Lower leg skin (tissue), 3 donors: ENCODE data around the gene ST3GAL4.

ENCODE experiments used
- POLR2A ChIP-seq, 2 donors: fragments of 450-650 bp; IDR thresholded peaks; one replicate each; pipeline ENCODE4 v1.6.1; 2016 to 2017; ENCODE audit warnings: antibody characterized with exemption in 2 of 2, mild to moderate bottlenecking in 1 of 2, moderate library complexity in 1 of 2
- TF ChIP-seq, protein P1 (sequence below), 3 donors: fragments of 450-650 bp; IDR thresholded peaks; one replicate each; pipeline ENCODE4 v1.5.1; 2016; ENCODE audit warnings: antibody characterized with exemption in 3 of 3, mild to moderate bottlenecking in 3 of 3, moderate library complexity in 2 of 3

DNA sequence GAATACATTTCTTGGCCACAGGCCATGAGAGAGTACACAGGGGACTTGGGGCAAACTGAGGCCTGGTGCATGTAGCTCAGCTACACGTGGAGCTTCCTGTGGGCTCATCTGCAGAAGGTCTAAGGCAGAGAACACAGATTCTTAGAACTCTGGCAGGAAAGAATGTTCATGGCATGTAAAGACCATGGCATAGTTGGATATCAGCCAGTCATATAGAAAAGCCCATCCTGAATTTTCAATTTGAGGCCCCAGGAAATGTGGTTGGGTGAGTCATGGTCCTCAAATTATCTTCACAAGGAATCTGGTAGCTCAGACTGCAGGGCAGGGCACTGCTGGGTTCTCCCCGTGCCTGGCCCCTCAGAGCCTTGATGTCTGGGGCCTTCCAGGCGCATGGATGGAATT, 13.7 kb upstream of the ST3GAL4 start:
- TF ChIP-seq, protein P1, sequence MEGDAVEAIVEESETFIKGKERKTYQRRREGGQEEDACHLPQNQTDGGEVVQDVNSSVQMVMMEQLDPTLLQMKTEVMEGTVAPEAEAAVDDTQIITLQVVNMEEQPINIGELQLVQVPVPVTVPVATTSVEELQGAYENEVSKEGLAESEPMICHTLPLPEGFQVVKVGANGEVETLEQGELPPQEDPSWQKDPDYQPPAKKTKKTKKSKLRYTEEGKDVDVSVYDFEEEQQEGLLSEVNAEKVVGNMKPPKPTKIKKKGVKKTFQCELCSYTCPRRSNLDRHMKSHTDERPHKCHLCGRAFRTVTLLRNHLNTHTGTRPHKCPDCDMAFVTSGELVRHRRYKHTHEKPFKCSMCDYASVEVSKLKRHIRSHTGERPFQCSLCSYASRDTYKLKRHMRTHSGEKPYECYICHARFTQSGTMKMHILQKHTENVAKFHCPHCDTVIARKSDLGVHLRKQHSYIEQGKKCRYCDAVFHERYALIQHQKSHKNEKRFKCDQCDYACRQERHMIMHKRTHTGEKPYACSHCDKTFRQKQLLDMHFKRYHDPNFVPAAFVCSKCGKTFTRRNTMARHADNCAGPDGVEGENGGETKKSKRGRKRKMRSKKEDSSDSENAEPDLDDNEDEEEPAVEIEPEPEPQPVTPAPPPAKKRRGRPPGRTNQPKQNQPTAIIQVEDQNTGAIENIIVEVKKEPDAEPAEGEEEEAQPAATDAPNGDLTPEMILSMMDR (IDR thresholded peaks at IDR 0.05), result no peak
- no peak for TF ChIP-seq POLR2A (IDR thresholded peaks at IDR 0.05)
